Duodenal mucosa (tissue), 2 donors: Measurements from ENCODE around the gene RANGRF.
A peak's percentile ranks its signal among the peaks of the same experiment; 100 is the strongest.

ENCODE experiments used
- H3K27ac ChIP-seq: one replicate; pipeline ENCODE4 v1.7.0; 2013; ENCODE audit warnings: low read depth, low read length
- H3K27me3 ChIP-seq, 2 donors: one replicate each; pipeline ENCODE4 v1.7.0; 2013; ENCODE audit warnings: low read length in 2 of 2, control low read depth in 1 of 2; ENCODE audit not compliant: insufficient read depth in 2 of 2, control insufficient read depth in 1 of 2
- H3K36me3 ChIP-seq, 2 donors: one replicate each; pipeline ENCODE4 v1.7.0; 2013; ENCODE audit warnings: low read length in 2 of 2, control low read depth in 1 of 2; ENCODE audit not compliant: insufficient read depth in 2 of 2, control insufficient read depth in 1 of 2
- H3K4me1 ChIP-seq, 2 donors: one replicate each; pipeline ENCODE4 v1.7.0; 2013; ENCODE audit warnings: low read length in 2 of 2, control low read depth in 1 of 2; ENCODE audit not compliant: insufficient read depth in 2 of 2, control insufficient read depth in 1 of 2
- H3K4me3 ChIP-seq, 2 donors: one replicate each; pipeline ENCODE4 v1.7.0; 2013; ENCODE audit warnings: low read length in 2 of 2, low read depth in 1 of 2
- H3K9ac ChIP-seq, 2 donors: one replicate each; pipeline ENCODE4 v1.7.0; 2013; ENCODE audit warnings: low read length in 2 of 2, low read depth in 1 of 2
- H3K9me3 ChIP-seq, 2 donors: one replicate each; pipeline ENCODE4 v1.7.0; 2013; ENCODE audit warnings: low read length in 2 of 2, control low read depth in 1 of 2; ENCODE audit not compliant: control insufficient read depth in 1 of 2

RANGRF gene

DNA sequence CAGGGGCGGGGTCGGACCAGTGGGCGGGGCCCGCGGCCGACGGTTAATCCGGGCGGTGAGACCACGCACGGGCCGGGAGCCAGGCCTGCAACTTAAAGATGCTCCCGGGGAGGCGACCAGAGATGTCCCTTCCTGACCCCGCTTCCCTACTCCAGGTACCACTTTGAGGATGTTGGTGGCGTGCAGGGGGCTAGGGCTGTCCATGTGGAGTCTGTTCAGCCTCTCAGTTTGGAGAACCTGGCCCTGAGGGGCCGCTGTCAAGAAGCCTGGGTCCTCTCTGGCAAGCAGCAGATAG, 580 bp downstream of the RANGRF start:
- Histone ChIP-seq H3K4me3 (peak overlapping the region; percentile 83 to 93), H3K4me1 (peaks cover 29% of the 10 kb centered on the region in 2 donors), H3K9ac (peak overlapping the region; percentile 82 to 91), H3K27ac (peak overlapping the region; percentile 77), H3K9me3 (no peaks in the 10 kb centered on the region), H3K36me3 (no peaks in the 10 kb centered on the region), H3K27me3 (no peaks in the 10 kb centered on the region)

DNA sequence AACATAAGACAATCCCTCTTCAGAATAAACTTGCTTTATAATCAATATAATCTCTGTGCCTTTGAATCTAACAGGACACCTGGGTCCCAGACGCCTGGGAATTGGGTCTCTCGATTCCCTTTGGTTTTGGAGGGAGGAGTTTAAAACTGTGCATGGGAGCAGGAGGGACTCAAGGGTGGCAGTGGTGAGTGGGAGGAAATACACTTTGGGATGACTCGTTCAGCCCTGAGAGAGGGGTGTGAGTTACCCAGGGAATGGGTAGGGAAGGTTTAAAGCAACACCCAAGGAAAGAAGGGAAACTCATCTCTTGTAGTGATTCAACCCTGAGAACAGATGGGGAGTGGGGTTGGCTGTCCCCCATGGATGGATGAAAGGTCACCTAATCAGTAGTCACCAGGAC, 1.6 kb downstream of the RANGRF start:
- Histone ChIP-seq H3K27me3 (no peaks in the 10 kb centered on the region), H3K4me3 (no peak overlapping the region), H3K4me1 (peaks cover 36 to 37% of the 10 kb centered on the region in 2 donors), H3K27ac (no peak overlapping the region), H3K9ac (no peak overlapping the region), H3K9me3 (no peaks in the 10 kb centered on the region), H3K36me3 (no peaks in the 10 kb centered on the region)

DNA sequence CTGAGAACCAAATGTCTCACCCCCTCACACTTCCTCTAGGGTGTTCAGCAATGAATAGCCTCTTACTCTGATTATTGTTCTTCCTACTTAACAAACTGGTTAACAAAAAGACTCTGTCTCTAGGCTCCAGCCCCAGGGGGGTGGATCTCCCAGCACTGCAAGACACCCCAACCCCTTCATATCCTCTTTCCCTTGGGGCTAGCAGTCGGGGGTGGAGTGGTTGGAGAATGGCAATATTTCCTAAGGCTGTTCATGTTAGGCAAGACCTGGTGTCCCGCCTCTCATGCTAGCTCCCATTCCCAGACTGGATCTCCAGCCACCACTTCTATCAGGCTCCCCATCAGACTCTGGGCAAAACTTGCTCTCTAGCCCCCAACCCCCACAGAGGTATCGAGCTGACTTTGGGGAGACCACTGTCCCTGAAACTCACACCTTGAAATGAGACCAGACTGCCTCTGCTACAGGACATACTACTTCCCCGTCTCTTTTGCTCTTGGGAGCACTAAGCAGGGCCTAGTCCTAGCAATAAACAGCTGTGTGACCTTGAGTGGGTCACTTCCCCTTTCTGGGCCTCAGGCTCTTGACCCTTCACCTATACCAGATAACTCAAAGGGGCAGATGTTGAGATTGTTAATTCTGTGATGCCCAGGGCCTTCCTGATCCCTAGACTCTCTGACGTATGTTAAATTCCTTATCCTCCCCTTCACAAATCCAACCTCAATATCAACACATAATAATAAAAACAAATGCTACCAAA, 4.3 kb downstream of the RANGRF start:
- H3K27ac ChIP-seq, result no peak overlapping the region

GRCh38 chr17:8294361-8294760, 5.9 kb downstream of the RANGRF start:
- Histone ChIP-seq H3K27me3 (no peaks in the 10 kb centered on the region), H3K9ac (peak overlapping the region in 1 of 2 donors; percentile 63), H3K4me1 (peaks cover 17 to 18% of the 10 kb centered on the region in 2 donors), H3K4me3 (peak overlapping the region; percentile 67 to 81), H3K36me3 (no peaks in the 10 kb centered on the region), H3K9me3 (no peaks in the 10 kb centered on the region), H3K27ac (no peak overlapping the region)

More for the DNA sequence above, 4.3 kb downstream of the RANGRF start:
- H3K9me3 ChIP-seq, result no peaks in the 10 kb centered on the region
- H3K36me3 ChIP-seq, result no peaks in the 10 kb centered on the region
- H3K27me3 ChIP-seq, result no peaks in the 10 kb centered on the region
- H3K4me3 ChIP-seq, result no peak overlapping the region
- peaks cover 24 to 25% of the 10 kb centered on the region in 2 donors for H3K4me1 ChIP-seq
- H3K9ac ChIP-seq, result no peak overlapping the region

GRCh38 chr17:8294814-8295316, 6.4 kb downstream of the RANGRF start:
- Histone ChIP-seq H3K4me3 (peak overlapping the region; percentile 67 to 81), H3K4me1 (peaks cover 12 to 13% of the 10 kb centered on the region in 2 donors), H3K9ac (peak overlapping the region; percentile 63 to 83), H3K27ac (peak overlapping the region; percentile 89), H3K27me3 (no peaks in the 10 kb centered on the region), H3K36me3 (no peaks in the 10 kb centered on the region), H3K9me3 (no peaks in the 10 kb centered on the region)

DNA sequence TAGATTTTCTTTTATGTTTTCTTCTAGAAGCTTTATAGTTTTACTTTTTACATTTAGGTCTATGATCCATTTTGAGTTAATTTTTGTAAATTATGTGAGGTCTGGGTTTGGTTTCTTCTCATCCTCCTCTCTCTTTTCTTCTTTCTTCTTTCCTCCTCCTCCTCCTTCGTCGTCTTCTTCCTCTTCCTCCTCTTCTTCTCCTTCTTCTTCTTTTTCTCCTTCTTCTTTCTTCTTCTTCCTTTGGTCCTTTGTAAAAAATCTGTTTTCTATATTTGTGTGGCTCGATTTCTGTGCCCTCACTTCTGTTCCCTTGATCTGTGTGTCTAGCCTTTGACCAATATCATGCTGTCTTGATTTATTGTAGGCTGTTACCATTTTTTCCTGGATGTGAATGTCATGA, 11.8 kb downstream of the RANGRF start:
- H3K27me3 ChIP-seq, result no peaks in the 10 kb centered on the region
- H3K36me3 ChIP-seq, result no peaks in the 10 kb centered on the region
- peaks cover 0 to 2% of the 10 kb centered on the region in 2 donors for H3K4me1 ChIP-seq
- no peak overlapping the region for H3K9ac ChIP-seq
- H3K9me3 ChIP-seq, result no peaks in the 10 kb centered on the region
- H3K4me3 ChIP-seq, result no peak overlapping the region
- no peak overlapping the region for H3K27ac ChIP-seq

- Histone ChIP-seq H3K4me1 (peaks cover 0 to 2% of the 10 kb centered on the region in 2 donors), H3K27ac (no peak overlapping the region), H3K4me3 (no peak overlapping the region), H3K36me3 (no peaks in the 10 kb centered on the region), H3K9me3 (no peaks in the 10 kb centered on the region), H3K9ac (no peak overlapping the region), H3K27me3 (no peaks in the 10 kb centered on the region)
Observed at GRCh38 chr17:8300627-8301242, 12.3 kb downstream of the RANGRF start.

DNA sequence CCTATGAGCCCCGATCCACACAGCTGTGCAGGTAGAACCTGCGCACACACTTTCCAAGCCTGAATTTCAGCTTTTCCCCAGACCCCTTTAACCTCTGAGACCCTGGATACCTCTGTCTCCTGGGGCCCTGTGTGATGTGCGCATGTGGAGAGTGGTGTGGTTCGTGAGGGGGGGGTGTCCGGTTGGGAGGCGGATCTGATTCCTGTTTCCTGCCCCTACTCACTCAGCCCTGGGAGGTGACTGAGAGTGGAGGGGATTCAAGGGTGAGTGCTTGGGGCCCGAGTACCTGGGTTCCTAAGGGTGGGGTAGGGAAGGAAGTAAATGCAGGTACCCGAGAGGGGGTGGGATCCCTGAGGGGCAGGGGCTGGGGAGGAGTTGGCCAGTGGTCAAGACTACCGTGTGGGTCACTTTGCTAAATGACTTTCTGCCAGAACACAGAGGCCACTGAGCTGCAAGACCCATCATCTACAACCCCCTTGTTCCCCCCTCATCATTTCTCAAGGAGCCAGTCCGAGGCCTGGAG, 22.2 kb downstream of the RANGRF start:
- H3K27me3 ChIP-seq, result peaks cover 28 to 37% of the 10 kb centered on the region in 2 donors

GRCh38 chr17:8311131-8311790, 22.8 kb downstream of the RANGRF start:
- Histone ChIP-seq H3K4me3 (no peak overlapping the region), H3K27ac (peak overlapping the region; percentile 10), H3K9ac (no peak overlapping the region), H3K36me3 (no peaks in the 10 kb centered on the region), H3K4me1 (no peaks in the 10 kb centered on the region), H3K27me3 (peaks cover 34 to 42% of the 10 kb centered on the region in 2 donors), H3K9me3 (no peaks in the 10 kb centered on the region)

More for the DNA sequence above, 22.2 kb downstream of the RANGRF start:
- Histone ChIP-seq H3K4me1 (no peaks in the 10 kb centered on the region), H3K27ac (no peak overlapping the region), H3K36me3 (no peaks in the 10 kb centered on the region), H3K9me3 (no peaks in the 10 kb centered on the region), H3K4me3 (no peak overlapping the region), H3K9ac (no peak overlapping the region)

DNA sequence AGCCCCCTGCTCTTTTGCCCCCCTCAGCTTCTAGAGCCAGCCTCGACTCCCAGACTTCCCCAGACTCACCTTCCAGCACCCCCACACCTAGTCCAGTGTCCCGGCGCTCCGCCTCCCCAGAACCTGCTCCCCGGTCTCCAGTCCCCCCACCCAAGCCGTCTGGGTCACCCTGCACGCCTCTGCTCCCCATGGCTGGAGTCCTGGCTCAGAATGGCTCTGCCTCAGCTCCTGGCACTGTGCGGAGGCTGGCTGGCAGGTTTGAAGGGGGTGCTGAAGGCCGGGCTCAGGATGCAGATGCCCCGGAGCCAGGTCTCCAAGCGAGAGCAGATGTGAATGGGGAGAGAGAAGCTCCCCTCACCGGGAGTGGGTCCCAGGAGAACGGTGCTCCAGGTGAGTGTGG, 23.8 kb downstream of the RANGRF start:
- Histone ChIP-seq H3K9me3 (no peaks in the 10 kb centered on the region), H3K36me3 (no peaks in the 10 kb centered on the region), H3K27me3 (peaks cover 35 to 42% of the 10 kb centered on the region in 2 donors), H3K4me1 (no peaks in the 10 kb centered on the region), H3K27ac (no peak overlapping the region), H3K9ac (no peak overlapping the region), H3K4me3 (no peak overlapping the region)
